ENCODE data around the gene NEDD4L. TPM values are rescaled to one million over a fixed set of nuclear protein-coding genes. Genes with fewer than 3 reads are reported as not detected.
"Not testable (repeated sequence)": the region's sequence is repeated elsewhere in the genome, so short reads cannot be mapped to it uniquely, and the experiment has no call there.

Gene NEDD4L
- total RNA-seq, 1 donor from 2014 or later, result 3.7 TPM

DNA sequence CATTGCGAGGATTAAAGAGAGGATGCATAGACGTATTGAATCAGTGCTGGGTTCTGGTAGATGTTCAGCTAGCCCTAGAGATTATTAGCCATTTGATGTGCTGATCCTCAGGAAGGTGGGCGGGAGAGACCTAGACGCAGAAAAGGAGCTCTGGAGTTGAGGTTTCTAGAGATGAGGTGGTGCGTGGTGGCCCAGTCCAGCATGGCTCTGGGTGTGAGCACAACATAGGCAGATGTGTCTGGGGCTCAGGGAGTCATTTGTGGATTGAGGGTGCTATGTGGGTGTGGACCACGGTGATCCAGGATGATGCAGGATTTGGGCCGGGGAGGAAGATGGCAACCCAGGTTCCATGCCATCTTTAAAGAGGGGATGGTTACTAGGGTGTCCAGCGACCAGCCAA lies 102.1 kb downstream of the NEDD4L start:
- intact Hi-C loops (cut with micrococcal nuclease), result no loop called here

DNA sequence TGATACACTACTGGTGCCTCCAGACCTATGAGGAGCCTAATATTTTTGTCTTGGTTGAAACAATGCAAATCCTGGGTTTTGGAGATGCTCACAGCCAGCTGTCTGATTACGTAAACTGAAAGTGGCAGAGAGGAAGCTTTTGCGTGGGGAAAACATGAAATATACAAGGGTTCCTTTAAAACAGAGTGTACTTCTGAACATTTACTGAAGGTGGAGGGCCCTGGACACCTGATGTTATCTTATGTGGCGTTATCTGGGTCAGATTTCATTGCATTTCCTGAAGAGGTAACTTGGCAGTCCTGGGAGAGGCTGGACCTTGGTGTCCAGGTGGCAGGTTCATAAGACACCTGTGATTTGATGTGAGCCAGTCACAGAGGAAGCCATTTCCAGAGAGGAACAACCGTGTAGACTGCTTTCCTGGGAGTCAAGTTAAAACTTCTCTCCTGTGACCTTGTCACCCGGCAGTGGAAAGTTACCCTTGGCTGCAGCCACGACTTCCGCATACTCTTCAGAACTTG lies 105.0 kb downstream of the NEDD4L start:
- intact Hi-C loops (cut with micrococcal nuclease), result no loop called here

DNA sequence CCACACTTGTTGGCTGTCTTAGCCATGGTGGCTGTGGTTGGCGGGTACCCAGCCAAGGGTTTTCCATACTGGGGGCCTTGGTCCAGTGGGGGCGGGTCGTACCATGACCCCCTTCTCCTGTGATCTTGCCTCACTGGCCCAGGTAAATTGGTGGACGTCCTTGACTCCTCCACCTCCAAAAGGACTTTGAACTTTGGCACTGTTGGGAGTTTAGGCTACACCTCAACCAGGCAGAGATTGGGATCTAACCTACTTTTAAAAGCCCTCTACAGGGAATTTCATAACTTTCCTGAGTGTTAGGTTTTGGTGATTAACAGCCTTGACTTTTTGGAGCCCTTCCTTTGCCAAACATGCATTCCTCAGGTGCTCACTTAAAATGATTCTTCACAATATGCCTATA lies 106.7 kb downstream of the NEDD4L start:
- intact Hi-C loops (cut with micrococcal nuclease), result no loop called here

DNA sequence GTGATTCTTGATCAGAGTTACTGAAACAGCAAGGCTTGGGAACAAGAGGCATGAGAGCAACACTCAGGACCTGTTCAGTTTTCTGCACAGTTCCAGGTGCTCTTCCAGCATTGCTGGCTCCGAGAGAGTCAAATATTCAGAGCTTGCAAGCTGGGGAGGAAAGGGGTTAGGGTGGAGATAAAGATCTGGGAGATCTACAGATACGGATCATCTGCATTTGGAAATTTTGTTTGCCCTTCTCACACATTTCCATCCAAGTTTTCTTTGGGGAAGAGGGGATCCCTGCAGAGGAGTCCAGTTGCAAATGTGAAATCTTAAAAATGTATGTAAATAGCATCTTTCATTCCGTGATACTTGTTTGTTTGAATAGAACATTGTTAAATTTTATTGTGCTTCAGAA lies 108.2 kb downstream of the NEDD4L start:
- intact Hi-C loops (cut with micrococcal nuclease), result no loop called here

DNA sequence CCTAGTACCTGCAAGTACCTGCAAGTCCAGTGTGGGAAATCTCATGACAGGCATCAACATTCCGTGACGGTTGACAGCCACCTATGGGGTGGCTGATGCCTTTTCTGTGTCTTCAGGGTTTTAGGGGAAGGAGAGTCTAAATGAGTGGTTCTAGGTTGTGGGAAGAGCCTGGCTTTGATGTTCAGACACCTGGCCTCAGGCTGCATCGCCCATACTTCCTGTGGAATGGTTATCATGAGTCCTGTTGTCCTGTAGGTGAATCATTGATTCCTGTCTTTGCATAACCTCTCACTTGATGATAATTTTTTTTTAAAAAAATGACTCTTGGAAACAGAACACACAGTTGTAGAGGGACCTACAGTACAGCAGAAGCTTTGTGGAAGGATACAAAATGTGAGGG lies 108.9 kb downstream of the NEDD4L start:
- intact Hi-C loops (cut with micrococcal nuclease), result no loop called here

DNA sequence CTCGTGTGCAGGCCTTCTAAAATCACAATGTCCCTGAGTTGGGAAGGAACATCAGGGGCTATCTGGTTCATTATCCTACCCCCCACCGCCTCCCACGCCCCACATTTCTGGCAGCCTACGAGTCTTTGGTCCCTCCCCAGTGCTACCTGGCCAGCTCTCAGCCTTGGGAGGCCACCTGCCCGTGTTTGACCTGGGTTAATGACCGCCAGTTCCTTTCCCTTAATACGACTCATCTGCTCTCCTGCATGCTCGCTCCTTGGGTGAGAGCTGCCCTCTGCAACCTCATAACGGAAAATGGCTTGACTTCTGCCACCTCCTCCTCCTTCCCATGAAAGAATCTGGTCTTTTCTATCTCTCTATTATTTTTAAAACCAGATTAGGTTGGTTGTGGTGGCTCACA lies 112.5 kb downstream of the NEDD4L start:
- intact Hi-C loops (cut with micrococcal nuclease), result no loop called here

DNA sequence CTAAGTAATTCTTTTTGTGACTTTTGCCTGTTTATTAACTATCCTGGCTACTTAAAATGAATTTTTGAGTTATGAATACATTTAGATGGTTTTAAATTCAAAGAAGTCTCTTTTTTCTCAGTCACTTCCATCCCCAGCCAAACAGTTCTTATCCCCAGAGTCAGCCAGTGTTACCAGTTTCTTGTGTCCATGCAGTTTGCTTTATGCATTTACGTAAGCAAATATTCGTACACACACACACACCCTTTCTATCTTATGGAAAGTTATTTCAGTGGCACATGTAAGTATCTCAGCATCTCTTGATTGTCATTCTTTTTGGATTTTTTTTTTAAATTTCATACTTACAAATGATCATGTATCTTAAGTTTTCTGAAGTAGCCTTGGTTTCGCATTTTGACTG lies 113.2 kb downstream of the NEDD4L start:
- intact Hi-C loops (cut with micrococcal nuclease), result no loop called here

DNA sequence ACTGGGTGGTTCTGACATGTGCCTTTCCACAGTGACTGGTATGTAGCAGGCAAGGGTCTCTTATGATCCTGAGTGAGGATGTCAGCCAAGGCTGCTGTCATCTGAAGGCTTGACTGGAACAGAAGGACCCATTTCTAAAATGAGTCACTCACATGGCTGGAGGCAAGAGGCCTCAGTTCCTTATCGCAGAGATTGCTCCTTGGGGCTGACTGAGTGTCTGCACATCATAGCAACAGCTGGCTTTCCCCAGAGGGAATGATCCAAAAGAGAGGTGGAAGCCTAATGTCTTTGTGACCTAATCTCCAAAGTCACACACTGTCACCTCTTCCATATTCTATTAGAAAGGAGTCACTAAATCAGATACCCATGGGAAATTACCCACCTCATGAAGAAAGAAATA lies 114.0 kb downstream of the NEDD4L start:
- intact Hi-C loops (cut with micrococcal nuclease), result no loop called here

DNA sequence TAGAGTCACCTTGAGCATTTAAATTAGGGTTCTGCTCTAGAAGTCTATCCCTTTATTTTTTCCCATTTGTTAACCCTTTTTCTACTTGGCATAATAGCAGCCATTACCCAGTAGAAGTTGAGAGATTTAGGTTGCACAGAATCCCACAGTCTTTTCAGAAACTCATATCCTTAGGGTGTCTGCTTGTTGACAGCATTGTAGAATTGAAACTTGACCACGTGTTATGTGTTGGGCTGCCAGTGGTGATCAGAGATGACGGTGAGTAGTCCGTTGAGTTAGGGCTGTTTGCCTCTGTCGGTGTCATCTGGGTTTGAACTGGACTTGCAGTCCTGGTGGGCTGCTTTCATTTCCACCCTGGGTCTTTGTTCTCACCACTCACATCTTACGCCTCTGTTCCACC lies 114.4 kb downstream of the NEDD4L start:
- intact Hi-C loops (cut with micrococcal nuclease), result no loop called here

DNA sequence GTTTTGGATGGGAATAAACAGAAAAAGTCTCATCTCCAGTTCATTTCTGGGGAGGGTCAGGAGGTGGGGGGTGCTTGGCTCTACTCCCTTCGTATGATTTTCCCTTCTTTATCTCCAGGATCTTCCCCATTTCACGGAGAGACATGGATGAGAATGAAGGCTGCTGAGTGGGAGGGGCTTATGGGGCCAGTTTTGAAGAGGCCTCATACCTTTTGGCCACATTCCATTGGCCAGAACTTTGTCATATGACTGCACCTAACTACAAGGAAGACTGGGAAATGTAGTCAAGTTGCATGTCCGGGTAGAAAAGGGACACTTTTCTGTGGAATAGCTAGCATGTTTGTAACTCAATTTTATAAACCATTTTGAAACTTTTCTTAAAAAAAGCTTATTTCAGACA lies 117.6 kb downstream of the NEDD4L start:
- intact Hi-C loops (cut with micrococcal nuclease), result no loop called here

DNA sequence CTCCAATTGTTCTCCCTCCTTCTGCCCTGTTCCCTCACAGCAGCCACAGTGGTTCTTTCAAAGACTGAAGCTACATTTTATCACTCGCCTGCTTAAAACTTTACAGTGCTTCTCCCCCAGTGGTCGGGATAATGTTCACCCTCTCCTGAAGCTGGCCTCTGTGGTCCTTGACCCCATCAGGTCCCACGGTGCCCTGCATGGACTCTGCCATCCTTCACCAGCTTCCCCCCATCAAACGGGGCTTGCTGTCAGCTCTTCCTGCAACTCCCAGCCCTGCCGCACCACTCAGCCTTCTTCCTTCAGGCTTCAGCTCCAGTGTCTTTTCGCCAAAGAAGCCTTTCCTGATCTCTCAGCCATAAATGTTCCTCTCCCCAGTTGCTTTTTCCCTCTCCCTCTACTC lies 118.1 kb downstream of the NEDD4L start:
- intact Hi-C loops (cut with micrococcal nuclease), result no loop called here

DNA sequence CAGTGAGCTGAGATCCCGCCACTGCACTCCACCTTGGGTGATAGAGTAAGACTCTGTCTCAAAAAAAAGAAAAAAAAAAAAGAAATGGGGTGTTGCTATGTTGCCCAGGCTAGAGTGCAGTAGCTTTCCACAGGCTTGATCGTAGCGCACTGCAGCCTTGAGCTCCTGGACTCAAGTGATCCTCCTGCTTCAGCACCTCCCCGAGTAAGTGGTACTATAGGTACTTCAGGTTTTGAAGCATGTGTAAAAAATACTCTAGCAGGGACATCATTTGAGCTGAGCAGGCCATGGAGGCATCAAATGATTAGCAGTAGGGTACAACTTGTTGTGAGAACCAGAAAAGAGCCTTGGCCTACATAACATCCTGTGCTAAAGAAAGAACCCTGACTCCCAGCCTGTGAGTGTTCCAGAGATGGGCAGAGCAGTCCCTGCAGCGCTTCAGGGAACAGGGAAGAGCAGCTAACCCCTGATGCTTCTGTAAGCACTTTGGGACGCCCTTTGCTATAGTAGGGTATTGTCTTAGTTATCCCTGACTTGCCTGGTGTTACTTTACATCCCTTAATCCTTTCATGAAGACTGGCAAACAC lies 119.1 kb downstream of the NEDD4L start:
- intact Hi-C loops (cut with micrococcal nuclease), result no loop called here

DNA sequence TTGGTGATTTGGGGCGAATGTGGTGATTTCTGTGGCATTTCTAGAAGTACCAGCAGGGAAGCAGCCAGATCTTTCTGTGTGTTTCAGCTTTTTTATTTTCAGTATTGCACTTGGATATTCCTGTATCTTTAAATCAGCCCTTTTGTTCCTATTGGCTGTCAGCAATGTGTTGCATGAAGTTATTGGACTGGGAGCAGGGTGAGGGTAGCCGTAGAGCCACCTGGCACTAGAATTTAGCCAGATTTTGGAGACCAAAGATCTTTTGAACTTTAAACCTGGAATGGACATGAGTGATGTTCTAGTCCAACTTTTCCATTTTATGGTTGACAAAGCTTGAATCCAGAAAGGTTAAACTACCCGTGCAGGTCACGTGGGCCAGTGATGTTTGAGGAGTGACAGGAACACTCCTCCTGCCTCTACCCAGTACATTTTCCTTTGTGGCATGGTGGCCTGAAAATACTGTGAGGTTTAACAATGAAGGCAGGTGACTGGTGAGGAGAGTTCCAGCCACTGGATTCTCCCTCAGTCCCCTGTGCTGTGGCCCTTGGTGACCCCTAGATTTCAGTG lies 122.3 kb downstream of the NEDD4L start:
- intact Hi-C loops (cut with micrococcal nuclease), result no loop called here

DNA sequence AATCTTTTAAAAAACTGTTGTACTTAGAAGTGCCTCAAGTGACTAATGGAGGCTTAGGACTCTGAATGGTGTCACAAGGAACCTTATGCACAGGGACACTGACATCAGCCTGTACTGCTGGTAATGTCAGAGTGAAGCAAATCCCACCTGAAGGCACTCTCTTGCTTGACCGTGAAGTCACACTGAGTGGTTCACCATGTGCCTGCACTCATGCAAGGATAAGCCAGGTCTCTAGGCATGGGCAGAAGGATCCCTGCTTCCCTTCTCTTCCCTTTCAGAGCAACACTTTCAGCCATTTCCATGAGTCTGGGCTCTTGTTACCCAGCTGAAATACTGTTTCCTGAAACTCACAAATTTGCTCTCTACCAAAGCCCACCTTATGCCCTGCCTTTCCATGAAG lies 123.0 kb downstream of the NEDD4L start:
- intact Hi-C loops (cut with micrococcal nuclease), result no loop called here

DNA sequence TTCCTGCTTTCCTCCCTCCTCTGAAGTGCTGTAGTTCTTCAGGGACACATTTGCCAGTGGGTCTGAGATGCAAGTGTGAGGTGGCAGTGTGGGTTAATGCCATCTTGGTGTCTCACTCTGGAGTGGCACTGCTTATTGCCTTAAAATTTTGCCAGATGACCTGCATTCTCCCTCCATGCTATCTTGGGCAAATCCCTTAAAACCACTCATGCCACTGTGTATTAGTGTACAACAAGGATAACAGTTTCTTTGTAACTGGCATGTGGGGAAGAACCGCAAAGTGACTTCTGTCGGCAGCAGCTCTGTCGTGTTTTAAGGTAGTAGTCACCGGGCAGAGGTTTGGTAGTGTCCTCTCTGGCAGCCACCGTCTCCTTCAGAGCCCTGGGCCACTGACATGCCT lies 124.2 kb downstream of the NEDD4L start:
- intact Hi-C loops (cut with micrococcal nuclease), result no loop called here

DNA sequence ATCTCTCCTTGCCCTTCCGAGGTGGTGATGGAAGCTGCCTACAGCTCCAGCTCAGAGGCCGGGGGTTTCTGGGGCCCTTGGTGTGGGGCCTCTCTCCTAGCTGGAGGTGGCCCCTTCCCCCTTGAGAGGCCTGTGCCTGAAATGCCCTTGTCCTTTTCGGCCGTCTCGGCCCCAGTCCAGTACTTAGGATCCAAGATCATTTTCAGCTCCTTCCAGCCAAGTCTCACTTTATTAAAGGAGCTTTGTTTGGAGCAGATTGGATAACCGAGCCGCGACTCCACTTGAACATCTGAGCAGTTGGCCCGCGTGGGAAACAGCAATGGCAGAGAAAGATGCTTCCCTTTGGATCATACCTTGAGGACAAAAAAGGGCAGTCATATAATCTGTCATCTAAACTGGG lies 125.0 kb downstream of the NEDD4L start:
- intact Hi-C loops (cut with micrococcal nuclease), result no loop called here

DNA sequence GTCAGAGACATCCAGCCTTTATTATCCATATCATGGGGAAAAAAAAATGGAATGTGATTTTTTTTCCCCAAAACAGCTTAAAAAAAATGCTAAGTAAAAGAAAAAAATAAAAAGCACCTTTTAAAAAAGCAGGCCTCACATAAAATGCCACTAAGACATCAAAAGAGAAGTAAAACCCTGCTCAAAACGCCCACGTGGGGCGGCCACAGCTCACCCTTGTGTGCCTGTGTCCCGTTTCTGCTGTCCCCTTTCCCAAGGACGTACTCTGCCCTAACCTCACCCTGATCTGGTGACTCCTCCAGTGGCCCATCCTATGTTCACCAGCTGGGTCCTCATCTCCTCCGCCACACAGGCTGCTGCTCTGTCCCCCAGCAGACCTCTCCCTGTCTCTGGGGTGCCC lies 125.4 kb downstream of the NEDD4L start:
- intact Hi-C loops (cut with micrococcal nuclease), result no loop called here

DNA sequence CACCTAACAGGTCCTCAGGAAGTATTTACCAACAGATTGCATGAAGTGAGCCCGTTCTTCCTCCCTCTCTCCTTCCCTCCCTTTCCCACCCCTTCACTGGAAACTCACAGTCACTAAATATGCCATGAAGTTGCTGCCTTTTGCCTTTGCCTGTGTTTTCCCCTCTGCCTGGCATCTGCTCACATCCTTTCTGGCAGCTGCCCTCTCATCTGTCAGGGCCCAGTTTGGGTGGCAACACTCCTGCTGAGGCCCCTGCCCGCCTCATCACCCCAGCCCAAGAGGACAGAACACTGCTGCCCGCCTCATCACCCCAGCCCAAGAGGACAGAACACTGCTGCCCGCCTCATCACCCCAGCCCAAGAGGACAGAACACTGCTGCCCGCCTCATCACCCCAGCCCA lies 126.0 kb downstream of the NEDD4L start:
- intact Hi-C loops (cut with micrococcal nuclease), result not testable (repeated sequence)

DNA sequence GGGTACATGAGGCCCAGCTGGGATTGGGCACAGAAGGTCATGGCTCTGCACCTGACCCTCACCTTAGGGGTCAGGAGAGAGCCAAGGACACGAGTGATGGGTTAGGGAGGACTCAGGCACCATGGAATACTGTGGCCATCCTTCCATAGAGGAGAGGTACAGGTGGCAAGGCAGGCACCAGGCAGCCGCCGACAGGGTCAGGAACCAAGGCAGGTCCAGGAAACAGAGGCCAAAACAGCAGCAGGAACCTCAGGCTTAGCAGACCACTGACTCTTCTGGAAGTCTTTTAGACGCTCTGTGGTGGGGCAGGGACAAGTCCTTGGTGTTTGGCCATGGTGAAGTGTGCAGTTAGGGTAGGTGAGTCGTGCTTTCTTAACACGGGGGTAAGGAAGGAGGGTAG lies 128.0 kb downstream of the NEDD4L start:
- intact Hi-C loops (cut with micrococcal nuclease), result no loop called here

DNA sequence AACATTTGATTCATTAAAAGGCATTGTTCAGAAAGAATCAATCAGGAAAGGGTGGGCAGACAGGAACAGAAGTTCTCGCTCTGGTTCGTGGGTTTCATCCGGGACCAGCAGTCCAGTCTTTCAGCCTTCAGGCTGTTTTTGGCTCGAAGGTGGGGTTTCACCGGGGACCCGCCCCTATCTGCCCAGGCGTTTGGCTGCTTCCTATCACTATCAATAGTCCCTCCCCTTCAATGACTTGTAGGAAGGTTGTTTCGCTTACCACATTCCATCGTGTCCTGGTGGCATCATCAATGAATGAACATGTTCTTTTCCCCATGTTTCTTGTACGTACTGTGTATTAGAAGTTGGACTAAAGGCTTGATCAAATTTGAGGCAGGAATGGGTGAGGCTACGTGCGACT lies 130.3 kb downstream of the NEDD4L start:
- intact Hi-C loops (cut with micrococcal nuclease), result no loop called here

DNA sequence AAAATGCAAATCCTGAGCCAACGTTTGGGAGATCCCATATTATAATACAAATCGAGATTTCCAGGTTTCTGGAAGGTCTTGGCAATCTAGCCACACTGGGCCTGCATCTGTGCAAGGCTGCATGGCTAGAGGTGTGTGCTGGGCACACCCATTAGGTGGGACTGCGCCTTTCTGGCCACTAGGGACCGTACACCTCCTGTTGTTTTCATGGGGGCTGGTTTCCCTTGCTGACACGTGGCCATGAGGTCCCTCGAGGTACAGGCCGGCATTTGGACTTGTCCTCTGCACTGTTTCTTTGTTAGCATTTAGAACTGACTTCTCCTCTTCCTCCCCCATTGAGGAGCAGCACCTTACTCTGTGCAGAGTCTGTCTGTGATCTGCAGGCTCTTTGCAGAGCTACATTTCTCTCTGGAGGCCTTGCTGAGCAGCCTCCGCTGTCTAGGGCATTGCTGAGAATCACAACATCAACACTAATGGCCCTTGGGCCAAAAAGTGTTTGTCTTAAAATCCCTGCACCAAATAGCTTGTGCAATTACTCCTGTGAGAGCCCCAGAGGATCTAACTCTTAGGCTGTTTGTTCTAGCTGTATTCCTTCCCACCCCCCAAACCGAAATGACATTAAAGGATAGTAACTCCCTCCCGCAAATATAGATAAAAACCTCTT lies 131.2 kb downstream of the NEDD4L start:
- intact Hi-C loops (cut with micrococcal nuclease), result no loop called here

DNA sequence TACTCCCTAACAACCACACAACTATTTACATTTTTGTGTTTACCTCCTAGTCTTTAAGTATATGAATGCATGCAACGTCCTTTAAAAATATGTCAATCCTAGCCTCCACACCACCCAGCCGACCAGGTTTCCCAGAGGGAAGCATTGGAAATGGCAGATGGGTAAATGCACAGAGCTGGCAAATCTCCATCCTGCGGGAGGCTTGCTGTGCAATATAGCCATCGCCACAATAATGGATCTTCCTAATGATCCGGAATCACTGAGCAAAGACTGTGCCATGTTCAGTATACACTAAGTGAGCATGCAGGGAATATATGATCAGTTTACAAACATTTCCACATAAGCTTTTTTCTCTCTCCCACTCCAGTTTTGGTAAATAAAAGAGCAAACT lies 131.8 kb downstream of the NEDD4L start:
- intact Hi-C loops (cut with micrococcal nuclease), result no loop called here

Measured in T-helper 2 cell treated with Interferon-gamma antibody and Interleukin-4, amounts not matched to agents 100 ng/mL and 5 ng/mL, for 36 hours (primary cell).